ENCODE measurements around the gene HOXC13. TPM values are rescaled to one million over a fixed set of nuclear protein-coding genes. Genes with fewer than 3 reads are reported as not detected.

Gene HOXC13
- total and polyA plus RNA-seq, 4 donors: 0.10 TPM; not detected in 3

DNA sequence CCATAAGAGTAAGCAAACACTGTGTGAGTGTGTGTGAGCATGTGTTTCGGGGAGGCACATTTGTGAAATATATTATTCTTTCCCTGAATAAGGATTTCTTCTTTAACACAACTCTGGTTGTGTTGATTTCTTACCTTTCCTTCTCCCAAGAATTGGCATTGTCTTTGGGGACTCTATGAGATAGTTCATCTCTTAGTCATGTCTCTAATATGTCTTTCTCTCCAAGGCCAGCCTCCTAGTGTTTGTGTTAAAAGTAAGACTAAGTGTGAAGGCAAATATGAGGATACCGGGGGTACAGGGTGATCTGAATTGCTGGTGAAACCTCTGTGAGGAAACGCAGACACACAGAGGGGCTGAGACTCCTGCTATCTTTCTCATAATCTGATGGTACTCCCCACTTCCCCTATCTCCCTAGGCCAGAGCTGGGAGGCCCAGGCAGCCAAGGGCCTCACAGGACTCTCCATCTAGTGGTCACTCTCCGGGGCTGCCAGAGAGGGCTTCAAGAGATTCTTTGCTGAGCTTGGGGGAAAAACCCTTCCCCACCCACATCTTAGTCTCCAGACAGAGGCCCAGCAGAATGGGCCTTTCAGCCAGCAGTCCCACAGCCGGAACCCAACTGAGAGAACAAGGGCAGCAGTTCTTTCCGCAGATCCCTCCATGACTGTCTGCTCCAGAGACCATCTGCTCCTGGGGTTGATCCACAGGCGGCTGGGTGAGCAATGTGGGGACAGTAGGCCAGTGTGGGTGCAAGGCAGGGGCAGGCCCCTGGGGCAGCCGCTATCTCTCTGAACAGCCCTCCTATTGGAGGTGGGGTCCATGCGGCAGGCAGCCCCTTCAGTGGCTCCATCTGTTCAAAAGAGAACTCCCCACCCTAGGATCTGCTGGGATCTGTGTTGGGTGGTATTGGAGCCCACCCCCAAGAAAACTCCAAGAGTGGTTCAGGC, 10.3 kb downstream of the HOXC13 start:
- peaks cover 33% of the 10 kb centered on the region for H3K4me1 ChIP-seq (ENCODE audit: control insufficient read depth, insufficient read depth, low read length)
- peaks cover 100% of the 10 kb centered on the region for H3K27me3 ChIP-seq (ENCODE audit: control insufficient read depth, insufficient read depth, low read length)
- 29% methylated on average over 5 of the region's 9 CpGs for WGBS (ENCODE audit: insufficient coverage)
- H3K9me3 ChIP-seq (ENCODE audit: control insufficient read depth, insufficient read depth, low read length): no peaks in the 10 kb centered on the region
- H3K27ac ChIP-seq (ENCODE audit: low read depth, low read length): no peak overlapping the region
- no peaks in the 10 kb centered on the region for H3K36me3 ChIP-seq (ENCODE audit: control insufficient read depth, insufficient read depth, low read length)
- DNase-seq (ENCODE audit: low read depth in 4 of 6, low spot score in 6 of 6): no peak
- H3K4me3 ChIP-seq (ENCODE audit: low read depth, low read length): no peak overlapping the region

DNA sequence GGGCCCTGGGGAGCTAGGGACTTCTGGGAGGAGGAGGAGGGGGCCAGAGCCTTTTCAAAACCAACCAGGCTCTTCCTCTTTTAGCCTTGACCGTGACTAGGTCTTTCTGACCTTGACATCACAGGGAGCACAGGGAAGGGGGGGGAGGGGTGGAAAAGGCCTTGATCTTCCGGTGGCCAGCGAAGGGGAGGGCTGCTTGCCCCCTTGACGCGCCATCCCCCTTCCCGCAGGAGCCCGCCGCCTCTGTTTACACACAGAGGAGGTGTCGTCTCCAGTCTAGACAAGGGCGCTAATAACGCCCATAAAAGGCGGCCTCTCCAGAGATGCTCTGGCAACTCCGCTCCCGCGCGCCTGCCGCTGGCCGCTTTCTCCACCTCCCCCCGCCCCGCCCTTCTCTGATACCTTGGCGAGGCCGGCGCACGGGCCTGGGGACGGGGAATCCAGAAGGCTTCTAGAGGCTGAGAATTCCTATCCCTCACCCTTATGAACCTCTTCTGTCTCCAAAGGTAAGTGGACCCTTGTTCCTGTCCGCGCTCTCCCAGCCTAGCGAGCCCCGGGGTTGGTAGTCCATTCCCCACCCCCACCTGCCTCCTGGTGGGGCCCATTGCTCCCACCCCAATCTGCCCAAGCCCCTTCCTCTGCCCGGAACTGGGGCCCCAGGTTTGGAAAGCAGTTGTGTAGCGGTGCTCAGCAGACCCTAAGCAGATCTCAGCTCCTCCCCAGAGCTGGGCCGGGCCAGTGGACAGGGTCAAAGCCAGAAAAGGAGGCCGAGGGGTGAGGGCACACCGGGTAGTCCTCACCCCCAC, 11.2 kb downstream of the HOXC13 start:
- no peaks in the 10 kb centered on the region for H3K36me3 ChIP-seq (ENCODE audit: control insufficient read depth, insufficient read depth, low read length)
- no peaks in the 10 kb centered on the region for H3K9me3 ChIP-seq (ENCODE audit: control insufficient read depth, insufficient read depth, low read length)
- no peak overlapping the region for H3K4me3 ChIP-seq (ENCODE audit: low read depth, low read length)
- peaks cover 33% of the 10 kb centered on the region for H3K4me1 ChIP-seq (ENCODE audit: control insufficient read depth, insufficient read depth, low read length)
- no peak overlapping the region for H3K27ac ChIP-seq (ENCODE audit: low read depth, low read length)
- 3% methylated on average over 27 of the region's 34 CpGs for WGBS (ENCODE audit: insufficient coverage)
- peaks cover 100% of the 10 kb centered on the region for H3K27me3 ChIP-seq (ENCODE audit: control insufficient read depth, insufficient read depth, low read length)
- DNase-seq (ENCODE audit: low read depth in 4 of 6, low spot score in 6 of 6): no peak

DNA sequence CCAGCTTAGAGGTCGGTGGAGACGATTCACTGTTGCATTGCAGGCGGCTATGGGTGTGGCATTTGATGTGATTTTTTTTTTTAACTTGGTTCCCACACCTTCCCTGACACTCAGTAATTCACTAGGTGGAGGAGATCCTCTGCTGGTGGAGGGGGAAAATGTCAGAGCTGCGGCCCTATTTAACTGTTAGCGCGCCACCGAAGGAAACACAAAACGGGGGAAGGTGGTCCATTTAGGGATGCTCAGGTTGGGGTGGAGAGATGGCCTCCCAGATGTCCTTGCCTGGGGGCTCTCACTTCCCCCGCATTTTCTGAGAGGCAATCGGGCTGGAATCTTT, 11.8 kb downstream of the HOXC13 start:
- no peaks in the 10 kb centered on the region for H3K36me3 ChIP-seq (ENCODE audit: control insufficient read depth, insufficient read depth, low read length)
- WGBS (ENCODE audit: insufficient coverage): 0% methylated on average over 6 of the region's 10 CpGs

GRCh38 chr12:53950789-53951576, 12.4 kb downstream of the HOXC13 start:
- WGBS (ENCODE audit: insufficient coverage): 5% methylated on average over 28 of the region's 34 CpGs
- no peak overlapping the region for H3K27ac ChIP-seq (ENCODE audit: low read depth, low read length)
- H3K36me3 ChIP-seq (ENCODE audit: control insufficient read depth, insufficient read depth, low read length): no peaks in the 10 kb centered on the region
- peaks cover 36% of the 10 kb centered on the region for H3K4me1 ChIP-seq (ENCODE audit: control insufficient read depth, insufficient read depth, low read length)
- no peaks in the 10 kb centered on the region for H3K9me3 ChIP-seq (ENCODE audit: control insufficient read depth, insufficient read depth, low read length)
- H3K27me3 ChIP-seq (ENCODE audit: control insufficient read depth, insufficient read depth, low read length): peaks cover 99% of the 10 kb centered on the region
- no peak for DNase-seq (ENCODE audit: low read depth in 4 of 6, low spot score in 6 of 6)
- no peak overlapping the region for H3K4me3 ChIP-seq (ENCODE audit: low read depth, low read length)

More for the DNA sequence above, 11.8 kb downstream of the HOXC13 start:
- H3K27ac ChIP-seq (ENCODE audit: low read depth, low read length): no peak overlapping the region
- no peak overlapping the region for H3K4me3 ChIP-seq (ENCODE audit: low read depth, low read length)
- peaks cover 32% of the 10 kb centered on the region for H3K4me1 ChIP-seq (ENCODE audit: control insufficient read depth, insufficient read depth, low read length)
- no peaks in the 10 kb centered on the region for H3K9me3 ChIP-seq (ENCODE audit: control insufficient read depth, insufficient read depth, low read length)
- no peak for DNase-seq (ENCODE audit: low read depth in 4 of 6, low spot score in 6 of 6)
- peaks cover 99% of the 10 kb centered on the region for H3K27me3 ChIP-seq (ENCODE audit: control insufficient read depth, insufficient read depth, low read length)

DNA sequence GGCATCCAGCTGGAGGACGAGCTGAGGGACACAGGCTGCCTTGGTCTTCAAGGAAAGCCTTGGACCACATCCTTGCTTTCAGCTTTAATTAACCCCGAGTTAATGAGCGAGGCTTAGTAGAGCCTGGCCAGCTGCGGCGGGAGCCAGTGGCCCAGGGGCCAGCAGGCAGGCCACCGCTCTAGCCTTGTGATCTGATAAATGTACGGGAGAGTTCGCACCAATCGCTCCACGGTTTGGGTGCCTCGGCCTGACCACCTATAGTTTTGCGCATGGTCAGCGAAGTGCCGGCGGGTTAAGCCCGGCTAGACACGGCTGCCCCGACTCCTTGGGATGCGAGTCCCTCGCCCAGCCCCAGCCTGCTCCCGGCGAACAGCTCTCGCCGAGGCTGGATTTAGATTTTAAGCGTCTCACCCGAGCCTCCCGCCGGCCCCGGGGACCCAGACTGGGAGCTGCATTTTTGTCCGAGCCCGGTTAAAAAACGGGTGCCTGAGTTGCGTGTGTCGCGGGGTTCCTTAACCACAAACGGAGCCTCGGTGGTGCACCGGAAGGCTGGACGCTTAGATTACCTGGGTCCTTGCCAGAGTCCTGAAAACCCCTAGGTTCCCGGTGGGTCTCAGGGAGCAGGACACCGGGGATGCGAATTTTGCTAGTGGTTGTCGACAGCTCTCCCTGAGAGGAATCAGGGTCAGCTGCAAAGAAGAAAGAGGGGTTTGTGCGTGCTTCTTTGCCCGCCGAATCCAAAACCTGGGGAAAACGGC, 13.1 kb downstream of the HOXC13 start:
- WGBS (ENCODE audit: insufficient coverage): 3% methylated on average over 47 of the region's 47 CpGs

GRCh38 chr12:53952335-53952694, 13.7 kb downstream of the HOXC13 start:
- WGBS (ENCODE audit: insufficient coverage): 17% methylated on average over 5 of the region's 13 CpGs
- H3K4me3 ChIP-seq (ENCODE audit: low read depth, low read length): no peak overlapping the region
- no peaks in the 10 kb centered on the region for H3K36me3 ChIP-seq (ENCODE audit: control insufficient read depth, insufficient read depth, low read length)
- peaks cover 99% of the 10 kb centered on the region for H3K27me3 ChIP-seq (ENCODE audit: control insufficient read depth, insufficient read depth, low read length)
- peaks cover 36% of the 10 kb centered on the region for H3K4me1 ChIP-seq (ENCODE audit: control insufficient read depth, insufficient read depth, low read length)
- peak in 1 of 6 donors; percentile 34 for DNase-seq (ENCODE audit: low read depth in 4 of 6, low spot score in 6 of 6)
- no peak overlapping the region for H3K27ac ChIP-seq (ENCODE audit: low read depth, low read length)
- no peaks in the 10 kb centered on the region for H3K9me3 ChIP-seq (ENCODE audit: control insufficient read depth, insufficient read depth, low read length)

More for the DNA sequence above, 13.1 kb downstream of the HOXC13 start:
- no peaks in the 10 kb centered on the region for H3K9me3 ChIP-seq (ENCODE audit: control insufficient read depth, insufficient read depth, low read length)
- DNase-seq (ENCODE audit: low read depth in 4 of 6, low spot score in 6 of 6): no peak
- peaks cover 36% of the 10 kb centered on the region for H3K4me1 ChIP-seq (ENCODE audit: control insufficient read depth, insufficient read depth, low read length)
- no peak overlapping the region for H3K27ac ChIP-seq (ENCODE audit: low read depth, low read length)
- no peaks in the 10 kb centered on the region for H3K36me3 ChIP-seq (ENCODE audit: control insufficient read depth, insufficient read depth, low read length)
- H3K27me3 ChIP-seq (ENCODE audit: control insufficient read depth, insufficient read depth, low read length): peaks cover 99% of the 10 kb centered on the region
- no peak overlapping the region for H3K4me3 ChIP-seq (ENCODE audit: low read depth, low read length)

DNA sequence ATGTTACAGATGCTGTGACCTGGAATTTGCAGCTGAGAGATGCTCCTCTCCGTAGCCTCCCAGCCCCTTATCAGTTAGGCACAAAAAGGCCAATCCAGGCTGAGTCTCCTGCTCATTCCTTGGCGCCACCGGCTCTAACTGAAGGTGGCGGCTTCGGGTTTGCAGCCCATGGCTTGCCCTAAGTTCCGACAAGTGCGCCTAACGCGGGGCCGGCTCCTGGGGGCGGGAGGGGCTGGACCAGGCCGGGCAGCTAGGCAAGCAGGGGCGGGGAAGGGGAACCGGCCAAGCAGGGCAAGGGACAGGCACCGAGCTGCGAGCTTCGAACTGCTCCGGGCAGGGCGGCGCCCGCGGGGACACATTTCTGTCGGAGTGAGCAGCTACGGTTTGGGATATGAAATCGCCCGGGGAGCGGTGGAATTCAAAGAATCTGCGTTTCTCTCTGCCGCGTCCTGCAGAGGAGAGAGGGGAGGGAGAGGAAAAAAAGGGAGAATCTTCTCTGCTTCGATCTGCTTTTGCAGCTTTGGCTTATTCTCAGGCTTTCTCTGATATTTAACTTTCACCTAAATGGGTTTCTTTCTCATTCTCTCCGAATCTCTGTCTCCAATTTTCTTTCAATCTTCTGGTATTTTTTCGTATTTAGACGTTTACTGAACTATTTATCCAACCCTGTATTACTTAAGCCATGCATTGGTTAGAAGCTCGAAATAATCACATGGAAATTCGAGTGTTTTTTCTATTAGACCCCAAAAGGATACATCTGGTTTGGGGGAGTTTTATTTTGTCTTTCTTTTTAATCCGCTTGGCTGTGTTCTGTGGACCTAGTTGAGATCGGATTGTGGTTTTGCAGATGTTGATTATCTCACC, 14.5 kb downstream of the HOXC13 start:
- peaks cover 36% of the 10 kb centered on the region for H3K4me1 ChIP-seq (ENCODE audit: control insufficient read depth, insufficient read depth, low read length)
- no peak overlapping the region for H3K27ac ChIP-seq (ENCODE audit: low read depth, low read length)
- DNase-seq (ENCODE audit: low read depth in 4 of 6, low spot score in 6 of 6): peak in 1 of 6 donors; percentile 46
- H3K27me3 ChIP-seq (ENCODE audit: control insufficient read depth, insufficient read depth, low read length): peaks cover 99% of the 10 kb centered on the region
- no peak overlapping the region for H3K4me3 ChIP-seq (ENCODE audit: low read depth, low read length)
- H3K9me3 ChIP-seq (ENCODE audit: control insufficient read depth, insufficient read depth, low read length): no peaks in the 10 kb centered on the region
- no peaks in the 10 kb centered on the region for H3K36me3 ChIP-seq (ENCODE audit: control insufficient read depth, insufficient read depth, low read length)
- 3% methylated on average over 24 of the region's 38 CpGs for WGBS (ENCODE audit: insufficient coverage)

- Histone ChIP-seq H3K27ac (ENCODE audit: low read depth, low read length) (no peak overlapping the region), H3K4me3 (ENCODE audit: low read depth, low read length) (no peak overlapping the region), H3K4me1 (ENCODE audit: control insufficient read depth, insufficient read depth, low read length) (peaks cover 36% of the 10 kb centered on the region), H3K27me3 (ENCODE audit: control insufficient read depth, insufficient read depth, low read length) (peaks cover 99% of the 10 kb centered on the region), H3K9me3 (ENCODE audit: control insufficient read depth, insufficient read depth, low read length) (no peaks in the 10 kb centered on the region), H3K36me3 (ENCODE audit: control insufficient read depth, insufficient read depth, low read length) (no peaks in the 10 kb centered on the region)
- WGBS (ENCODE audit: insufficient coverage): 19% methylated on average over 5 of the region's 19 CpGs
- DNase-seq (ENCODE audit: low read depth in 4 of 6, low spot score in 6 of 6): no peak
Measured at GRCh38 chr12:53953831-53954693, 15.4 kb downstream of the HOXC13 start.

Measured in spinal cord (tissue), 10 donors.